HepG2 (cell line): ENCODE measurements around the gene TIMP4.

Source experiments
- GATA4 ChIP-seq: sonication (generic); IDR thresholded peaks from 2 replicates; pipeline ENCODE4 v1.6.1; 2016; ENCODE audit warnings: antibody characterized with exemption, low read depth, borderline replicate concordance
- HNF4A ChIP-seq: sonication (generic); formaldehyde crosslinking; IDR thresholded peaks from 2 replicates; pipeline ENCODE4 v1.4.0; 2020; ENCODE audit warnings: missing genetic modification reagents
- SUZ12 ChIP-seq: fragments of 150-350 bp; IDR thresholded peaks from 2 replicates; pipeline ENCODE4 v1.6.1; 2014; ENCODE audit warnings: low read depth, low read length
- ZNF747 ChIP-seq: sonication (generic); formaldehyde crosslinking; IDR thresholded peaks from 2 replicates; pipeline ENCODE4 v1.8.1; 2023; ENCODE audit warnings: missing genetic modification reagents, mild to moderate bottlenecking, borderline replicate concordance
- TF ChIP-seq, protein P1 (sequence below): sonication (generic); formaldehyde crosslinking; IDR thresholded peaks from 2 replicates; pipeline ENCODE4 v1.4.0; 2020; ENCODE audit warnings: missing genetic modification reagents

GRCh38 chr3:12143949-12144504 lies 14.7 kb downstream of the TIMP4 start:
- TF ChIP-seq SUZ12 (no peak), HNF4A (CRISPR knock-in tag) (no peak), GATA4 (no peak), ZNF747 (CRISPR knock-in tag) (no peak)
- TF ChIP-seq, protein P1, sequence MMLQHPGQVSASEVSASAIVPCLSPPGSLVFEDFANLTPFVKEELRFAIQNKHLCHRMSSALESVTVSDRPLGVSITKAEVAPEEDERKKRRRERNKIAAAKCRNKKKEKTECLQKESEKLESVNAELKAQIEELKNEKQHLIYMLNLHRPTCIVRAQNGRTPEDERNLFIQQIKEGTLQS (CRISPR knock-in tag) = no peak
